Tibial nerve (tissue), 4 donors: ENCODE measurements around the gene SPATA2.
"Not testable (repeated sequence)": the region's sequence is repeated elsewhere in the genome, so short reads cannot be mapped to it uniquely, and the experiment has no call there.

Experiments
- CTCF ChIP-seq, 5 experiments: fragments of 200-600 bp in 3 of 5; fragments of 450-650 bp in 2 of 5; sonication (generic) in 3 of 5; IDR thresholded peaks; one replicate each; pipeline ENCODE4 v1.5.1; 2016 to 2019; ENCODE audit warnings: antibody characterized with exemption in 5 of 5, mild to moderate bottlenecking in 3 of 5, moderate library complexity in 2 of 5
- EP300 ChIP-seq, 2 donors: sonication (generic); formaldehyde crosslinking; IDR thresholded peaks; one replicate each; pipeline ENCODE4 v1.6.1; 2017; ENCODE audit warnings: antibody characterized with exemption in 2 of 2, mild to moderate bottlenecking in 1 of 2
- POLR2A ChIP-seq, 2 donors: fragments of 450-650 bp; IDR thresholded peaks; one replicate each; pipeline ENCODE4 v1.6.1; 2017; ENCODE audit warnings: antibody characterized with exemption in 2 of 2, mild to moderate bottlenecking in 2 of 2, moderate library complexity in 2 of 2

GRCh38 chr20:49955830-49956396 lies 40.6 kb upstream of the SPATA2 start:
- TF ChIP-seq POLR2A, CTCF, EP300 (IDR thresholded peaks at IDR 0.05): not testable (repeated sequence)
